Endothelial cell of umbilical vein (primary cell): Measurements from ENCODE around the gene GTSE1.

Experiments used
- CTCF ChIP-seq, 2 donors: IDR thresholded peaks; 1 replicate in 1 of 2; 2 replicates in 1 of 2; pipeline ENCODE4 v1.5.1; 2011; ENCODE audit warnings: low read length in 2 of 2, mild to moderate bottlenecking in 2 of 2, moderate library complexity in 2 of 2, control low read depth in 1 of 2, inconsistent platforms in 1 of 2, low read depth in 1 of 2; ENCODE audit not compliant: insufficient read depth in 1 of 2; ENCODE audit errors: extremely low read depth in 1 of 2
- EZH2 ChIP-seq: IDR thresholded peaks from 2 replicates; pipeline ENCODE4 v1.6.1; 2012; ENCODE audit warnings: borderline replicate concordance, low read depth, mild to moderate bottlenecking, moderate library complexity, low read length, inconsistent platforms; ENCODE audit not compliant: severe bottlenecking
- FOS ChIP-seq: IDR thresholded peaks from 2 replicates; pipeline ENCODE4 v1.6.1; 2011; ENCODE audit warnings: mild to moderate bottlenecking, low read length, moderate library complexity, borderline replicate concordance; ENCODE audit not compliant: insufficient read depth
- GATA2 ChIP-seq: IDR thresholded peaks from 2 replicates; pipeline ENCODE4 v1.7.0; 2011; ENCODE audit warnings: low read depth, mild to moderate bottlenecking, moderate library complexity, mixed read lengths, low read length; ENCODE audit not compliant: insufficient read length, insufficient read depth
- JUN ChIP-seq: IDR thresholded peaks from 2 replicates; pipeline ENCODE4 v1.6.1; 2011; ENCODE audit warnings: borderline replicate concordance, low read depth; ENCODE audit not compliant: insufficient read length, insufficient read depth
- MAX ChIP-seq: IDR thresholded peaks from 2 replicates; pipeline ENCODE4 v1.6.1; 2011; ENCODE audit not compliant: insufficient read depth, insufficient read length
- MYC ChIP-seq: IDR thresholded peaks from one replicate; pipeline ENCODE4 v1.6.1; 2011; ENCODE audit warnings: mild to moderate bottlenecking, low read depth, low read length
- POLR2A ChIP-seq: IDR thresholded peaks from 2 replicates; pipeline ENCODE4 v1.6.1; 2012; ENCODE audit warnings: low read depth, mild to moderate bottlenecking, control low read depth, low read length
- POLR2AphosphoS5 ChIP-seq: IDR thresholded peaks from 2 replicates; pipeline ENCODE4 v1.6.1; 2012; ENCODE audit warnings: low read depth, mild to moderate bottlenecking, control low read depth, low read length, moderate library complexity; ENCODE audit not compliant: insufficient read depth

DNA sequence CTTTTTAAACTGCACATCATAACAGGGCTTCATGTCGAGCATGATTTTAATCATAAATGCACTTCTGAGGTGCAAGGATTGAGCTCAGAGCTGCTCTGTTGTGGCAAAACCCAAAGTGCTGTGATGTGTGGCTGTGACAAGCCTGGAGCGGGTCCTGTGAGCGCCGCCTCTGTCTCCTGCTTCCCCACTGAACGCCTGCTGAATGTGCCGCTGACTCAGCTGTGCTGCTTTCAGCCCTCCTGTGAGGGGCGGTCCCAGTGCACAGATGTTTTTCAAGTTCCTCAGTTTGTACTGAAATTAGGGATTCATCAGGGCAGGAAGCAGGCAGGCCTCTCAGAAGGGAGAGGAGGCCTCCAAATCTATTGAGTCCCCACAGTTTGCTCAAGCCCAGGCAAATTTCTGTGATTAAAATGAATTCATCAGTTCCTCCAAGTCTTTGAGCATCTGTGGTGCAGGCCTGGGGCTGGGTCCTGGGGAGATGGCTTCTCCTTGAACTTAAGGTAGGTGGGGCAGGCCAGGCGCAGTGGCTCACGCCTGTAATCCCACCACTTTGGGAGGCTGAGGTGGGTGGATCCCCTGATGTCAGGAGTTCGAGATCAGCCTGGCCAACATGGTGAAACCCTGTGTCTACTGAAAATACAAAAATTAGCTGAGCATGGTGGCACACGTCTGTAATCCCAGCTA lies 3.0 kb upstream of the GTSE1 start:
- TF ChIP-seq CTCF (IDR thresholded peaks at IDR 0.05; ENCODE audit: extremely low read depth in 1 of 2, insufficient read depth in 1 of 2, low read depth in 1 of 2, low read length in 2 of 2), result no peak
- TF ChIP-seq POLR2AphosphoS5, result no peak
- no peak for TF ChIP-seq EZH2
- TF ChIP-seq POLR2A, result no peak
- no peak for TF ChIP-seq MYC
- no peak for TF ChIP-seq MAX
- no peak for TF ChIP-seq JUN
- no peak for TF ChIP-seq FOS
- no peak for TF ChIP-seq GATA2
